H1 (cell line): Measurements from ENCODE around the gene SMYD3. TPM values are rescaled to one million over a fixed set of nuclear protein-coding genes. Genes with fewer than 3 reads are reported as not detected.

Experiments used
- ATF2 ChIP-seq: IDR thresholded peaks from 2 replicates; pipeline ENCODE4 v1.6.1; 2012; ENCODE audit warnings: low read length, inconsistent platforms
- E2F6 ChIP-seq: IDR thresholded peaks from 2 replicates; pipeline ENCODE4 v1.6.1; 2012; ENCODE audit warnings: inconsistent platforms
- EP300 ChIP-seq, 2 experiments: IDR thresholded peaks; 1 replicate in 1 of 2; 2 replicates in 1 of 2; pipeline ENCODE4 v1.6.1; 2011 to 2012; ENCODE audit warnings: low read depth in 2 of 2, low read length in 2 of 2, mild to moderate bottlenecking in 2 of 2, borderline replicate concordance in 1 of 2, inconsistent platforms in 1 of 2, moderate library complexity in 1 of 2
- SIX5 ChIP-seq: IDR thresholded peaks from 2 replicates; pipeline ENCODE4 v1.6.1; 2011; ENCODE audit warnings: mild to moderate bottlenecking, low read depth, low read length
- polyA plus RNA-seq, 7 experiments: library from polyadenylated mRNA; depleted of rRNA in 3 of 7; stranded (reverse) in 5 of 7; unstranded in 2 of 7; fragments of >200 nt in 5 of 7; fragments of 200-250 nt in 2 of 7; gene quantifications; 1 replicate in 5 of 7; 2 replicates in 1 of 7; 4 replicates in 1 of 7; pipeline versions ENCODE4 v1.2.1 to v1.2.3, GENCODE V29; 2011 to 2013; ENCODE audit warnings: missing spikeins in 2 of 7, mixed read lengths in 2 of 7
- total RNA-seq: library from RNA; stranded (reverse); fragmentation: NEBNext Ultra II Directional; extraction: Animal tissue kit (Norgen Biotek cat#: 25700); gene quantifications from 2 replicates; pipeline ENCODE4 v1.2.1, GENCODE V29; 2021

Gene SMYD3
- total and polyA plus RNA-seq, 2 of the 8 experiments (the other 6 are each of a cell fraction or from before 2014, with no cell fraction given) = 17.3 to 25.4 TPM

- TF ChIP-seq ATF2 = no peak
- TF ChIP-seq SIX5 = no peak
- no peak for TF ChIP-seq EP300 (IDR thresholded peaks at IDR 0.05; ENCODE audit: borderline replicate concordance in 1 of 2, low read depth in 2 of 2, low read length in 2 of 2)
- no peak for TF ChIP-seq E2F6
These were observed 313.5 kb downstream of the SMYD3 start (continued) for GRCh38 chr1:246193537-246193936.
